Activated CD8-positive, alpha-beta T cell treated with anti-CD3 and anti-CD28 coated beads for 36 hours (primary cell): ENCODE measurements around the gene PDE2A. TPM values are rescaled to one million over a fixed set of nuclear protein-coding genes. Genes with fewer than 3 reads are reported as not detected.

ENCODE experiments used
- ATAC-seq: fragments of 200-7000 bp; cut with Tn5 transposase; one replicate; pipeline ENCODE4 v1.10.0; 2021; ENCODE audit warnings: mild to moderate bottlenecking, moderate library complexity
- CTCF ChIA-PET: fragments of 350-600 bp; sonication (Branson Sonifier 250); formaldehyde crosslinking; loops from one replicate; lab custom pipeline; 2021; ENCODE audit warnings: antibody characterized with exemption; lab: Charles Lee
- POLR2A ChIA-PET: fragments of 350-600 bp; sonication (Branson Sonifier 250); formaldehyde crosslinking; loops from one replicate; lab custom pipeline; 2021; ENCODE audit warnings: antibody characterized with exemption; lab: Charles Lee
- DNase-seq: peaks from one replicate; pipeline ENCODE4 v3.0.0-alpha.2; 2020
- H3K27ac Mint-ChIP-seq: one replicate; pipeline ENCODE4 v1.8.0; 2021; ENCODE audit warnings: mild to moderate bottlenecking, mixed read lengths
- H3K27me3 Mint-ChIP-seq: one replicate; pipeline ENCODE4 v1.8.0; 2021; ENCODE audit warnings: mixed read lengths
- H3K36me3 Mint-ChIP-seq: one replicate; pipeline ENCODE4 v1.8.0; 2021; ENCODE audit warnings: low read depth, mixed read lengths
- H3K4me1 Mint-ChIP-seq: one replicate; pipeline ENCODE4 v1.8.0; 2021; ENCODE audit warnings: low read depth, mixed read lengths
- H3K4me3 Mint-ChIP-seq: one replicate; pipeline ENCODE4 v1.8.0; 2021; ENCODE audit warnings: mild to moderate bottlenecking, moderate library complexity, mixed read lengths
- H3K9me3 Mint-ChIP-seq: one replicate; pipeline ENCODE4 v1.8.0; 2021; ENCODE audit warnings: mixed read lengths
- intact Hi-C: fragments of 100-400 bp; cut with micrococcal nuclease; formaldehyde crosslinking; loops from one replicate; pipeline ENCODE4 v1.10.0; 2022
- total RNA-seq, 2 experiments: library from RNA; stranded (reverse); gene quantifications; one replicate each; pipeline ENCODE4 v1.2.3, GENCODE V29; 2021
- TF ChIP-seq, protein P1 (sequence below): fragments of 200-600 bp; IDR thresholded peaks from one replicate; pipeline ENCODE4 v1.8.0; 2022; ENCODE audit warnings: antibody characterized with exemption, mild to moderate bottlenecking

The PDE2A gene
- total RNA-seq, 2 experiments from 2014 or later, result 0.14 to 0.72 TPM

DNA sequence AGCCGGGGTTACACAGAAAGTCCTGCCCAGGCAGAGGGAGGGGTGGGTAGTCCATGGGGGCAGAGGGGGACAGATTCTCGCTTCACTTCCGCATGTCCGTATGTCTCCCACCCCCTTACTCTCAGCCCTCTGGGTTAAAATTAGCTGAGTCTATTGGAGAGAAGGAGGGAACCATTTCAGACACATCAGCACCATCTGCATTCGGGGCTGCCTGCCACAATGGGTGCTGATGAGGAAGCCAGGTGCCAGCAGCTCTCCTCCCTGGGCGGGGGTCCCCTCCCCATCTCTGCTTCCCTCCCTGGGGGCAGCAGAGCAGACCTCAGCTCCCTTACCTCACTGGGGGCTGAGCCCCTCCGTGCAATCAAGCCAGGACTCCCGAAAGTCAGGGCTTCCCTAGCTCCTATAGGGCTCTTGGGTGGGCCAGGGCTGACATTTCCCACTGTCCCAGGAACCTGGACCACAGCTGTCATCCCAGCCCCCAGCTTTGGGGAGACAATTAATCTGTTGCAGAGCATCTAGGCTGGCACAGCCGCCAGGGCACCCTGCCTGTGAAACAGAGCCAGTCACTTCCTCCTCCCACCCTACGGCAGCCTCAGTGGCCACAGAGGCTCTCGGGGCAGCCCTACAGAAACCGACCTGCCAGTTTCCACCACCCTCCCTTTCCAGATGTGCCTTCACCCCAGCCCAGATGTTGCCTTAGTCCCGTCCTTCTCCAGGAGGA is 67.3 kb downstream of the PDE2A start:
- ChIA-PET POLR2A (no interaction called here), CTCF (interaction anchor here (1.4 to 13.0 kb wide), 2 partner anchors 17 to 77 kb away, joined by 3 to 138 read pairs; no protein-coding TSS in a partner anchor)
- TF ChIP-seq, protein P1, sequence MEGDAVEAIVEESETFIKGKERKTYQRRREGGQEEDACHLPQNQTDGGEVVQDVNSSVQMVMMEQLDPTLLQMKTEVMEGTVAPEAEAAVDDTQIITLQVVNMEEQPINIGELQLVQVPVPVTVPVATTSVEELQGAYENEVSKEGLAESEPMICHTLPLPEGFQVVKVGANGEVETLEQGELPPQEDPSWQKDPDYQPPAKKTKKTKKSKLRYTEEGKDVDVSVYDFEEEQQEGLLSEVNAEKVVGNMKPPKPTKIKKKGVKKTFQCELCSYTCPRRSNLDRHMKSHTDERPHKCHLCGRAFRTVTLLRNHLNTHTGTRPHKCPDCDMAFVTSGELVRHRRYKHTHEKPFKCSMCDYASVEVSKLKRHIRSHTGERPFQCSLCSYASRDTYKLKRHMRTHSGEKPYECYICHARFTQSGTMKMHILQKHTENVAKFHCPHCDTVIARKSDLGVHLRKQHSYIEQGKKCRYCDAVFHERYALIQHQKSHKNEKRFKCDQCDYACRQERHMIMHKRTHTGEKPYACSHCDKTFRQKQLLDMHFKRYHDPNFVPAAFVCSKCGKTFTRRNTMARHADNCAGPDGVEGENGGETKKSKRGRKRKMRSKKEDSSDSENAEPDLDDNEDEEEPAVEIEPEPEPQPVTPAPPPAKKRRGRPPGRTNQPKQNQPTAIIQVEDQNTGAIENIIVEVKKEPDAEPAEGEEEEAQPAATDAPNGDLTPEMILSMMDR, result no peak
- Mint-ChIP-seq H3K36me3 (no peaks in the 10 kb centered on the region), H3K27me3 (peaks cover 8% of the 10 kb centered on the region), H3K4me3 (no peak overlapping the region), H3K4me1 (no peaks in the 10 kb centered on the region), H3K9me3 (no peaks in the 10 kb centered on the region), H3K27ac (no peak overlapping the region)
- ATAC-seq, result peak; percentile 58
- intact Hi-C loops, result no loop called here
- peak; percentile 12 for DNase-seq

DNA sequence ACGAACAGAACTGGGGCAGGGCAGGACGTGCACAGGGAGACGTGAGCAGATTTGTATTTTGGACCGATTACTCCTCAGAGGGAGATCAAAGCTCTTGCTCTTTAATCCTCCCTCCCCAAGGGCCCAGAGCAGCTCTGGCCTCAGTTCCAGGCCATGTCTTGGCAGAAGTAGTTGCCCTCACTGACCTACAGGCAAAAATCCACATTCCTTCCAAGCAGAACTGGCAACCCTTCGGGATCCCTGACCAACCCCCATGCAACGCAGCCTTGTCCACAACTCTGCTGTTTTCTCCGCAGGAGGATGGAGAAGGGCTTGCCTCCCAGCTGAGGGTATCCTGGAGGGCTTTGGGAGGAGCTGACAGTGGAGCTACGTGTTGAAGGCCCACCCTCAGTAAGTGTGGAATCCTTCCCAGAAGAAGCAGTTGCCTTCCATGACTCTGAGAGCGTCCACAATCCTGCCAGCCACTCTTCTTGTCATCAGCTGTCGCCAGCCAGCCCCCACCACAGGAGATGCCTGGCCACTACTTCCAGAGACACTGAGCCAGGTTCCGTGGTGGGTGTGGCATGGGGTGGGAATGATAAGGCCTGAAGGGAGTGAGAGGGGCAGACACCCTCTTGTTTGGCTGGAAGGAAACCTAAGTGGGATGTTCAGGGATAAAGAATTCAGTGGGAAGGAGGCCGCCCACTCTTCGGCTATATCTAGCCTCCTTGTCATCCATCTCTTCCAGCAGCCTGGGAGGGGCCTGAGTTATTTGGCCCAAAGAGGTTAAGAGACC is 68.1 kb downstream of the PDE2A start:
- DNase-seq, result no peak
- Mint-ChIP-seq H3K27ac (no peak overlapping the region), H3K4me3 (no peak overlapping the region), H3K27me3 (peaks cover 5% of the 10 kb centered on the region), H3K36me3 (no peaks in the 10 kb centered on the region), H3K9me3 (no peaks in the 10 kb centered on the region), H3K4me1 (no peaks in the 10 kb centered on the region)
- intact Hi-C loops, result no loop called here
- POLR2A ChIA-PET, result no interaction called here
- no peak for ATAC-seq
- TF ChIP-seq, protein P1, result no peak
- CTCF ChIA-PET, result interaction anchor here (1.2 to 13.0 kb wide), 3 partner anchors 16 to 134 kb away, joined by 3 to 138 read pairs (median 3); no protein-coding TSS in a partner anchor

DNA sequence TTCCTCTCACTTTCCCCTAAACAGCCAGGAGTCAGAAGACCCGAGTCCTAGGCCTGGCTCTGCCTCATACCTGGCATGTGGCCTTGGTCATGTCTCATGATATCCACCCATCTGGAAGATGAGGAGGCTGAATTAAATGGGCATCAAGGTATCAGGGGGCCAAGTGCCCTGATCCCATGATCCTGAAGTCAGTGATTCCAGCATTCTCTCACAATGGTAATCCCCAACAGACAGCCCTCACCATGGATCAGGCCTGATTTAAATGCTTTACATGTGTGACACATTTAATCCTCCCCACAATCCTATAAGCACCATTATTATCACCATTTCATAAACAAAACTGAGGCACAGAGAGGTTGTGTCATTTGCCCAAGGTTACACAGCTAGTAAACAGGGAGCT is 70.0 kb downstream of the PDE2A start:
- ChIA-PET POLR2A (interaction anchor here (0.6 kb wide), 1 partner anchor 49 kb away, joined by 3 read pairs; no protein-coding TSS in a partner anchor), CTCF (interaction anchor here (13.0 kb wide), 1 partner anchor 14 kb away, joined by 138 read pairs; no protein-coding TSS in a partner anchor)
- Mint-ChIP-seq H3K36me3 (no peaks in the 10 kb centered on the region), H3K27me3 (peaks cover 3% of the 10 kb centered on the region), H3K4me3 (no peak overlapping the region), H3K4me1 (no peaks in the 10 kb centered on the region), H3K9me3 (no peaks in the 10 kb centered on the region), H3K27ac (no peak overlapping the region)
- no peak for ATAC-seq
- intact Hi-C loops, result no loop called here
- DNase-seq, result no peak
- TF ChIP-seq, protein P1, result no peak

DNA sequence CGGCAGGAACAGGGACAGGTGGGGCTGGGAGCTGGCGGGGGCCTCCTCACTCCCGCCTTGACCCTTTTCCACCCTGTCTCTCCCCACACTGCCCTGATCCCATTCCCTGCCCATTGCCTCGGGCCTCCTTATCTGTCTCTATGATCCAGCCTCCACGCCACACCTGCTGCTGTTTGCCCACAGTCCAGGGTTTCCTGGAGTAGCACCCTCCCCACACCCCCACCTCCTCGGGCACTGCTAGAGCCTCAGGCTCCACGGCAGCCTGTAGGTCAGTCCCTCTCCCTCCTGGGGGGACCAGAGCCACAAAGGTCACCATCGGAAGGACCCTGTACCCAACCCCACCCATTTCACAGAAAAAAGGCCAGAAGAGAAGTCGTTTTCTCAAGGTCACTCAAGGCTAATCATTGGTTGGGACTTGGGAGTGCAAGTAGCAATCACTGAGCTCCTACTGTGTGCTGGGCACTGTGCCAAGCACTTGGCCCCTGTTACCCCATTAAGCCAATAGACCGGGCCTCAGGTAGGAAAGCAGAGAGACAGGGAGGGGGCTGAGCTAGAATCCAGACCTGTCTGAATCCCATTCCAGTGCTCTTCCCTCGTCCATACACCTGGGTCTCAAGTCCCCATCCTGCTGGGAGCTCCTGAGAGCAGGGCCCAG is 71.8 kb downstream of the PDE2A start:
- DNase-seq, result no peak
- Mint-ChIP-seq H3K4me1 (no peaks in the 10 kb centered on the region), H3K27me3 (no peaks in the 10 kb centered on the region), H3K4me3 (no peak overlapping the region), H3K36me3 (no peaks in the 10 kb centered on the region), H3K27ac (no peak overlapping the region), H3K9me3 (no peaks in the 10 kb centered on the region)
- intact Hi-C loops, result no loop called here
- TF ChIP-seq, protein P1, result no peak
- ATAC-seq, result no peak
- ChIA-PET CTCF (interaction anchor here (13.0 kb wide), 1 partner anchor 12 kb away, joined by 138 read pairs; no protein-coding TSS in a partner anchor), POLR2A (interaction anchor here (1.0 kb wide), 1 partner anchor 12 kb away, joined by 4 read pairs; no protein-coding TSS in a partner anchor)
